GM23248 (cell line): ENCODE data around the gene TSPAN16.

Source experiments
- EZH2 ChIP-seq: fragments of 200-600 bp; sonication (generic); IDR thresholded peaks from 2 replicates; pipeline ENCODE4 v1.6.1; 2018; ENCODE audit warnings: antibody characterized with exemption, mild to moderate bottlenecking; ENCODE audit not compliant: insufficient read depth, poor library complexity, severe bottlenecking
- EZH2phosphoT487 ChIP-seq: fragments of 200-600 bp; sonication (generic); IDR thresholded peaks from 2 replicates; pipeline ENCODE4 v1.6.1; 2018; ENCODE audit warnings: antibody characterized with exemption, moderate library complexity, mild to moderate bottlenecking, low read depth; ENCODE audit not compliant: insufficient read depth

- TF ChIP-seq EZH2 (no peak), EZH2phosphoT487 (no peak)
Observed at GRCh38 chr19:11355160-11356073, 59.5 kb downstream of the TSPAN16 start, which contains the start of gene PLPPR2.
